Gastroesophageal sphincter (tissue), 3 donors: ENCODE data around the gene AGBL5.
"Not testable (repeated sequence)": the region's sequence is repeated elsewhere in the genome, so short reads cannot be mapped to it uniquely, and the experiment has no call there.

Experiments
- CTCF ChIP-seq, 4 experiments: fragments of 200-600 bp in 2 of 4; fragments of 450-650 bp in 2 of 4; sonication (generic) in 1 of 4; IDR thresholded peaks; one replicate each; pipeline ENCODE4 v1.5.1; 2017 to 2019; ENCODE audit warnings: antibody characterized with exemption in 4 of 4, mild to moderate bottlenecking in 2 of 4, moderate library complexity in 2 of 4
- EP300 ChIP-seq: sonication (generic); formaldehyde crosslinking; IDR thresholded peaks from one replicate; pipeline ENCODE4 v1.6.1; 2017; ENCODE audit warnings: antibody characterized with exemption, mild to moderate bottlenecking
- POLR2A ChIP-seq, 2 donors: fragments of 450-650 bp; IDR thresholded peaks; one replicate each; pipeline ENCODE4 v1.6.1; 2017; ENCODE audit warnings: antibody characterized with exemption in 2 of 2, mild to moderate bottlenecking in 2 of 2, moderate library complexity in 1 of 2
- POLR2AphosphoS5 ChIP-seq: sonication (generic); formaldehyde crosslinking; IDR thresholded peaks from one replicate; pipeline ENCODE4 v1.6.1; 2017; ENCODE audit warnings: antibody characterized with exemption

- TF ChIP-seq EP300; CTCF (IDR thresholded peaks at IDR 0.05); POLR2A (IDR thresholded peaks at IDR 0.05); POLR2AphosphoS5: not testable (repeated sequence)
These were observed 24.1 kb downstream of the AGBL5 start for GRCh38 chr2:27075566-27075871.
